Fibroblast of skin of scalp (primary cell): Measurements from ENCODE around the gene LEF1. TPM values are rescaled to one million over a fixed set of nuclear protein-coding genes. Genes with fewer than 3 reads are reported as not detected.
A peak's percentile ranks its signal among the peaks of the same experiment; 100 is the strongest.

ENCODE experiments used
- DNase-seq: peaks from one replicate; pipeline ENCODE4 v3.0.0-alpha.2; 2013
- polyA plus RNA-seq, 2 experiments: library from polyadenylated mRNA; unstranded; fragments of 120-200 nt; gene quantifications; one replicate each; pipeline ENCODE4 v1.2.1, GENCODE V29; 2013; ENCODE audit not compliant: insufficient read length in 2 of 2

The LEF1 gene
- polyA plus RNA-seq (2013, experiment 1 of 2; ENCODE audit: insufficient read length) = 3.1 TPM
- polyA plus RNA-seq (2013, experiment 2 of 2; ENCODE audit: insufficient read length) = 3.1 TPM

DNA sequence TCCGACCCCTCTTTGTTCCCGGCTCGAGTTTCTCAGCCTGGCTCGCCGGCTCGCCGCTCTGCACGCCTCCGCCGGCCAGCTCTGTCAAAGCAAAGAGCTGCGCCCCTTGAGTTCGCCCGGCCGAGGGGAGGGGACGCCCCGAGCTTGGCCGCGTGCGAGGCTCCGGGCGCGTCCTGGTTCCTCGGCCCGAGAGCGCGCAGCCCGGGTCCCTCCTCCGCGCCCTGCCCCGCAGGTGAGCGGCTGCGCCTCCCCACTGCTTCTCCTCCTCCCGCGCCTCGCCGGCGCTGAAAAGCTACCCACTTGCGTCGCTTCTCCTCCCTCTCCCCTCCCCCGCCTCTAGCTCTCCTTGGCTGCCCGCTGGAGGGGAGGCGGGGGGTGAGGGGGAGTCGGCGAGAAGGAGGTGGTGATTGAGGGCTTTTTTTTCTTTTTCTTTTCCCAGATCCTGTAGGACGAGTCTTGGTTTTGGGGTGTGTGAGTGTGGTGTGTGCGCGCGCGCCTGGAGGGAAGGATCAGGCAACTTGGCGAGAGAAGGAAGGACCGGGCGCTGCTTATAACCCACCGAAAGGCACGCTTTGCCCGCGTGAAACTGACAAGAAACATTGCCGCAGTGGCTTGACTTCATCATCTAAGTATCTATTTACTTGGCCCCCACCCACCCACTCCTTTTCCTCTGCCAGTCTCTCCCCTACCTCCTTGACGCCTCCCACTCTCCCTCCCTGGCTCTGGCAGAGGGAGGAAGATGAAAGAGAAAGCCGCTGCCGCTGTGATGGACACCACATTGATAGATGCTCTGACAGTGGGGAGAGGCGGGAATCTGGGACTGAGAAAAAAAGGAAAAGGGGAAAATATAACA, at the start of gene LEF1:
LEF1 (minus strand) TSS at position 262 of the 853 bp plus-strand sequence. CDS start 1,165 bp downstream, outside the sequence.
- DNase-seq = peak; percentile 32

DNA sequence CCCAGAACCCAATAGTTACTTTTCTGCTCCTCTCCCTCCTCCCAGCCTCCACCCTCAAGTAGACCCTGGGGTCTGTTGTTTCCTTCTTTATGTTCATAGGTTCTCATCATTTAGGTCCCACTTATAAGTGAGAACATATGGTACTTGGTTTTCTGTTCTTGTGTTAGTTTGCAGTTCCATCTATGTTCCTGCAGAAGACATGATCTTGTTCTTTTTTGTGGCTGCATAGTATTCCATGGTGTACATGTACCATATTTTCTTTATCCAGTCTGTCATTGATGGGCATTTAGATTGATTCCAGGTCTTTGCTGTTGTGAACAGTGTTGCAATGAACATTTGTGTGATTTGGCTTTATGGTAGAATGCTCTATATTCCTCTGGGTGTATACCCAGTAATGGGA, 47.8 kb upstream of the LEF1 start:
- no peak for DNase-seq

DNA sequence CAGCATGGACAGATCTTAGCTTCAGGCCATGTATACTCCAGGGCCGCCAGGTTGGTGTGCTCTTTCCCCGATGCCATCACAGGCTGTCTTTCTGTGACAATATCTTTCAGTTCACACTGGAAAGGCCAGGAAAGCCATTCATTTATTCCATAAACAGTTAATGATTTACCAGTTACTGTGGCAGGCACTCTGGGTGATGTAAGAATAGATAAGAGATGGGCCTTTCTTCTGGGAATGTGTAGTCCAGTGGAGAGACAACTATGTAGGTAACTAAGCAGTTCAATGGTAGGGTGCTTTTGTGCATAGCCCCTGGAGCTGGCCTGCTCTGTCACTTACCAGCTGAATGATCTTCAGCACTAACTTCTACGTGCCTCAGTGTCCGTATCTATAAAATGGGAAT, 46.3 kb upstream of the LEF1 start:
- DNase-seq = no peak

DNA sequence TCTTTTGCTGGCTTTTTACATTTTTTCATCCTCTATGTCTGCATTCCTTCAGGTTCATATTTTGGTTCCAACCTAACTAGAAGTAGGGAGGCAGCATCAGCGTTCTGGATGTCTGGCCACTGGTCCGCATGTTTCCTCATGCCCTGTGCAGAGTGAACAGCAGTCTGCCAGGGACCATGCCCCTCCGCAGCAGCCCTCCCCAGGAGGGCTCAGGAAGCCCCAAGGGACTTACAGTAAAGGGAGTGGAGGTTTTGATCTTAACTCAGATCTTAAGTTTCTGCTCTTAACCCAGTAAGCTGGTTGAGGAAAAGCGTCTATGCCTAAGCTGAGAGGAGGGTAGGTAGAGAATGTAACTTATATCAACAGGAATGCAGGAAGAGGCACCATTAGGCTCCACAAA, 45.0 kb upstream of the LEF1 start:
- no peak for DNase-seq

DNA sequence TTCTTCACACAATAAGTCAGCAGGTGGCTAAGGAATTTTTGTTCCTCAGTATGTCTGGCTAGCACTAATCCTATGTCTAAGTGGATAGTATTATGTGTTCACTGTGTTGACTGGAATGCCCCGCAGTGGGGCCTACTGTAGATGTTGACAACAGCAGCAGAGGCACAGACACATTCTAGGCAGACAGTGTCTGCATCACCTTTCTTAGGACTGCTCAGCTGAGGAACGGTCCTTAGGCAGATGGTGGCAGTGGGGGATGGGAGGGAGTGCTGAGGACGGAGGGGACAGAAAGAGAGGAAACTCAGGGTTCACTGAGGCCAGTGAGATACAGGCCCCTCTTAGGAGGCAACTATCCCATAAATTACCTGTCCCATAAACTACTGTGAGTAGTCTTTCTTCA, 44.6 kb upstream of the LEF1 start:
- DNase-seq = no peak

DNA sequence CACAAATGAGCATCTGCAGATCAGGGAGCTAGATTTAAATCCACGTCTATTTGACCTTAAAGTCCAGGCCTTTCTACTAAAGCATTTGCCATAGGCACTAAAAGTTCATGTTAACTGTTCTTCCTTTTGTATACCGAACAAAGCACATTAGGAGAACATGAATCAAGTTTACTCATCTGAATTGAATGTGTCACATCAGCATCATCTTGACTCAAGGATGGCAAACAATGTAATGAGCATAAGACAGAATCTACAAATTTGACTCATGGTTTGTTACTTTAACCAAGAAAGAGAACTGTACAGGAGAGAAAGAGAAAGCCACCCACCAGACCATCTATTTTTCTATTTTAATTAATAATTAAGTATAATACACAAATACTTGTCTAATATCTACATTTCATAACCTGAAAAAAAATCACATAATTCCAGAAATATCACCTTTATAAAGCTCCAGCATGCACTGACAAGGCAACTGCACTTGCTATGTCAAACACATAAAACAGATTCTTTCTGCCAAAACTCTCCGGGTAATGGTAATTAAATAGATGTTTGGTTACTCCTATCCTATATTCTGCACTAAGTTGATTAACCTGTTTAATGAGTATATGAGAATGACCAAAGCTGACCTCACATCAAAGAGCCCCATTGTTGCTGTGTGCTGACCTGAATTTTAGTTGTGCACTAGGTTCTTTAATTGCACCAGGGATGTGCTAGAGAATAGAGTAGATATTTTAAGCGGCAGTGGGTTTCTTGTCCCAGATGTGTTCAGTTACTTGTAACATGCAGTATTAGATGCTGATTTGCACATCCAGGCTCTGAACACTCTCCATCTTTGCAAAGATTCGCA, 42.5 kb upstream of the LEF1 start:
- no peak for DNase-seq

DNA sequence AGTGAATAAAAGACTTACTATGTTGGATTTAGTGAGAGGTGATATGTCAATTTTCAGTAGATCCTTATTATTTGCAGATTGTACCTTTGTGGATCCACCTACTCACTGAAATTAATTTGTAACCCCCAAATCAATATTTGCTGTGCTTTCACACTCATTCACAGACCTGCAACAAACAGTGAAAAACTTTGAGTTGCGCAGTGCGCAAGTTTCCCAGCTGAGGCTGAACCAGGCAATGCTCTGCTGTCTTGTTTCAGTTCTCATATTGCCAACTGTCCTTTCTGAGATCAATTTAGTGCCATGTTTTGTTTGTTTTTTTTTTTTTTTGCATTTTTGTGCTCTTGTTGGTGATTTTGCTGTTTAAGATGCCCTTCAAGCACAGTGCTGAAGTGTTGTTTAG, 40.8 kb upstream of the LEF1 start:
- no peak for DNase-seq

DNA sequence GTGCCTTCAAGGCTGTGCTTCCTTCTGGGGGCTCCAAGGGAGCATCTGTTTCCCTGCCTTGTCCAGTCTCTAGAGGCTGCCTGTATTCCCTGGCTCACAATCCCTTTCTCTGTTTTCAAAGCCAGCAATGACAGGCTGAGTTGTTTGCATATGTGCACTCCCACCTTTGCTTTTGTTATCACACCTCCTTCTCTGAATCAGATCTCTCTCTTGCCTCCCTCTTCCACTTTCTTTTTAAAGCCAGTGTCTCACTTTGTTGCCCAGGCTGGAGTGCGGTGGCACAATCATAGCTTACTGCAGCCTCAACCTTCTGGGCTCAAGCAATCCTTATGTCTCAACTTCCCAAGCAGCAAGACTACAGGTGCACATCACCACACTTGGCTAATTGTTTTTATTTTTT, 37.1 kb upstream of the LEF1 start:
- DNase-seq = no peak

DNA sequence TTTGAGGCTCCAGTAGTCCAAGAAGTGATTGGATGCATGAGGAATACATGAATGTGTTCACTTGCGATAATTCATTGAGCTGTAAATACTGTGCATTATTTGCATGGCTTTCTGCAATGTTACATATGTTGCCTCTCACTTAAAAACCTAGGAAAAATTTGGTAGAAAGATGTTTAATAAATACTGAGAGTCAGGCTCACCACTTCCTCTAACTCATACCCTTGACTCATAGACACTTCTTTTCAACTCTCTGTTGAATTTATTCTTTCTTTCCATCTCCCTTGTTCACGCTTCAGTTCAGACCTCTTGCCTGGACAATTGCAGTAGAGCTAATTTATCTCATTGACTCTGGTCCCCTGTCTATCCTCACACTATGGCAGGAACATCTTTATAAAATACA, 35.8 kb upstream of the LEF1 start:
- DNase-seq = no peak

DNA sequence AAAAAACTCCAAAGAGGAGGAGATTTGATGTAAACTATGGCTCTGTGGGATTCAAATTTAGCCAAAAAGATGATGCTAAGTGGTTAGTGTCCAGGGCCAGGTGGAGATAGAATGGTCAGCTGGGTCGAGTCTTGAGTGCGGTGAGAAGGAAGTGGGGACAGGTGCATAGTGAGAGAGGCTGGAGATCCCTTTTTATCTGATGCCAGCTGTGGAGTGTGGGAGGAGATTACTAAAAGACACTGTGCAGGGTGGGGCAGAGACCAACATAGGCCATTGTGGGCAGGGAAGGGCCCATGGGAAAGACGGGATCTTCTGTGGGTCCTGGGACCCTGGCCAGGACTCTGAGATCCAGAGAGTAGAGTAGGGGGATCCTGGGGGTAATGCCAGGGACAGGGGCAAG, 34.6 kb upstream of the LEF1 start:
- no peak for DNase-seq

DNA sequence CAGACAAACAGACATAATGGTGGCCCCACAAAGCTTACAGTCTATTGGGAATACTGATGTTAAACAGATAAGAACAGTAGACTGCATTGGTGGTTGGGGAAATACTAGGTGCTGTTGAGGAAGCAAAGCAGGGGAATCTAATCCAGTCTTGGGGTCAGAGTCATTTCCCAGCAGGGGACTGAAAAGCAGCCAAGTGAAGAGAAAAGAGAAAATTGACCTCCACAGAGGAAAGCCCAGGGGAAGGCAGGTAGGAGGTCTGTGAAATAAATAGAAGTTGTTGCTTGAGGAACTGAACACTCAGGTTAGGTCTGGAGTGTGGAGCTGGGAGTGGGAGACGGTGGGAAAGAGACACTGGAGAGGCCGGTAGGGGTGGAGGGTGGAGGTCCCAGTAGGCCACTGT, 33.0 kb upstream of the LEF1 start:
- DNase-seq = no peak

DNA sequence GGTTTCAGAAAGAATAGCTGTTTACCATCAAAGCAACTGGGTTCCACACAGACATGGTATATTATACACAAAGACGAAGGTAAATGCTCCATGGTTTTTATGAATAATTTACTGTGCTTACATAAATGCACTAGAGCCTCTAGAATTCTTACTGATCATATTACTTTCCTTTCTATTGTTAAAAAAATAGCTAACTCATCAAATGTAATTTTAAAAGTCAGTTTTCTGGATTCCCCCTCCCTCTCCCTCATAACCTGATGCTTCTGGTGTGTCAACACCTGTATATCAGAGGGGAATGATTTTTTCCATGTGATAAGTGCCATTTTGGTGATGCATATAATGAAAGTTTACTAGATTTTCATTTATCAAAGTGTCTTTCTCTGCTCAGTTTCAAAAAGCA, 31.1 kb upstream of the LEF1 start:
- no peak for DNase-seq

DNA sequence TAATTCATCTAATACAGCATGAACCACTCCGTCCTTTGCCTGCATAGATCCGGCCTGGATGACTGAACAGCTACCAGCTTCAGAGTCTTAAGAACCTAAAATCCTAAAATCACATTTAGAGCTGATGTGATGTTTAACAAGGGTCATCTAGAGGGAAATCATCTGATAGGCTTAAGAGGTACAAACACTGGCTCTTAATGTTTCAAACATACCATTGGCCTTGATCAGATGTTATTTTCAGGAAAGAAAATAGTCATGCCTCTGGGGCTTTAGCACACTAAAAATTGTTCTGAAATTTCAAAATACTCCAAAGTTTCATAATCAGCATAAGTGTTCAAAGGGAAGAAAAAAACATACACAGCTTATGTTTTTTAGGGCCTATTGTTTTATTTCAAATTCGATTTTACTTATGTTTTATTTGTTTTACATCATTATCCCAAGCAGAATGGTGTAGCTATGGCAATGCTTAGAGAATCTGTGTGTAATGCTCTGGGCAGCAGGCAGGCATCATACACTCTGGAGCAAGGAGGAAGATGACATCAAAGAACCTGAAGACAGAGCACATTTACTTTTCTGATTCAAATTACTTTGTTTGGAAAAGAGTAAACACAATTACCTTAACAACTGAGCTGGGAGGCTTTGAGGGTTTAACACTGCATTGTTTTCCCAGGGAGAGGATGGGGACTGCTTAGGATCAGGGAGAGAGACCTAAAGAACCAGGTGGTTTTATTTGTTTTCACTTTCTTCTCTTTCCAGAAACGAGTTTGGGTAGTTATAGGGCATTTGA, 25.3 kb upstream of the LEF1 start:
- DNase-seq = peak; percentile 38

DNA sequence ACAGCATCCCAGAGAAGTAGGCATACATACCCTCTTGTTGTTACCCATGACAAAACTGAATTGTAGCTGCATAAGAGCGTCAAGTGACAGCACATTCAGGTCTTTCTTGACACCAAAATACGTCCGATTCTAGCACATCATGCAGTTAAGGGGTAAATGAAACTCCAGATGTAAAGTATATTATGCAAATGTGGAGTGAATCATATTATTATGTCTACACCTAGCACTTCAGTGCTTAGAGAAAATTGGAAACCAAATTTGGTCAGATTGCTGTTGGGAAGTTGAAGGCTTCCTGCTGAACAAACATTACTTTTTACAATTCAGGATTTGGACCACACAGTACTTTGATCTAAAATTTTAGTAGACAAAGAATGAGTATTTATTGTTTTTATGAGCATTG, 24.2 kb upstream of the LEF1 start:
- DNase-seq = no peak

DNA sequence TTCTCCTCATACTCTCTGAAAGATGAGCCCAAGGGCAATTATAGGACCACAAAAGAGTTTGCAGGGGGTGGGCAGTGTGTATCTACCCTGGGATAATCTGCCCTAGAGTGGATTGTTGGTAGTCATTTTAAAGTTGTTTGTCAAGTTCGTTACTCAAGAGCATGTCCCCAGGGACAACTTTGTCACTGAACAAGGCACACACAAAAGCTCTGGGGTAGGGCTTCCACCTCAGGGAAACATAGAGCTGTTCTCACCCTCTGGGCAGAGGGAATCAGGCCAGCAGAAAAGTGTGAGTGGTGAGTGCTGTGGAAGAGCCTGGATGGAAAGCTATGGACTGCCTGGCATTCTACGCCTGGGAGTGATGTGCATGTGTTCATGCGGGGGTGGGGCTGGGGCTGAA, 23.3 kb upstream of the LEF1 start:
- no peak for DNase-seq

DNA sequence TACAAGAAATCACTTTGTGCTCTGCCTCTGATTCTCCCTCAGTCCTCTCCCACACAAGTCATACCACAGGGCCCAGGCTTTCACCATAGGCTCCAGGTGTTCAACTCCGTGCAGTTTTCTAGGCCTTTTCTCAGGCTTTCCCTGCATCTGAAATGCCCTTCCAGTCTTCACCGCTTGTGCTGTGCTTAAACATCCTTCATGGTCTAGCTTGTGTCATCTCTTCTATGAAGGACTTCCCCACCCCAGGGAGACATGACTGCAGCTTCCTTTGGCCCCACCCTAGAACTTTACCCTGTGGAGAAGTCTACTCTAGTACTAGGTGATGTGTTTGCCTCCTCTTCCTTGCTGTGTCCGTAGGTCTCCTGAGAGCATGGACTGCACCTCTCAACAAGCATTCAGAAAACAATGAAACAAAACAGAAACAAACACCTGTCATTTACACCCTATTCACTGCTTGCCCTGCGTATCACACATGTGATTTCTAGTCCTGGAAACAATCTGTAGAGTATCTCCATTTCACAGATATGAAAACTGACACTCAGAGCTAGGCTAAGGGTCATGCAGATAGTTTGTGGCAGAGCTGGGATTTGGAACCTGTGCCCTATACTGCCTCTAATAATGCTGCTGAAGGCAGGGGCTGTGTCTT, 22.7 kb upstream of the LEF1 start:
- DNase-seq = no peak

DNA sequence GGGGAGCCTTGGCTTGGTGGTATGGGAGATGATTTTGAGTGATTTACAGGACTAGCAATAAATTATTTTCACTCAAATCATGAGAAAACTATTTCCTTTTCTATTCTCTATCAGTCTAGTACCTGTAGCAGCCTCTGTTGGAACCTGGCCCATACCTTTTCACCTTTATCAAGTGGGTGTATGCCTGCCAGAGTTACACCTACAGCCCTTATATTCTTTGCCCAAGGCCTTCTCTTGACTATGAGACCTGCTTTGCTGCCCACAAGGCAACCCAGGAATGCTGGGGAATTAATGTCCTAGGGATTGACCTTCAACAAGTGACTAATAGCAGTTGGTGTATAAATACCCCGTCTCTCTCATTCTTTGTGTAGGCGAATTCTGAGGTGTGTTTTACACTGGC, 20.0 kb upstream of the LEF1 start:
- no peak for DNase-seq

DNA sequence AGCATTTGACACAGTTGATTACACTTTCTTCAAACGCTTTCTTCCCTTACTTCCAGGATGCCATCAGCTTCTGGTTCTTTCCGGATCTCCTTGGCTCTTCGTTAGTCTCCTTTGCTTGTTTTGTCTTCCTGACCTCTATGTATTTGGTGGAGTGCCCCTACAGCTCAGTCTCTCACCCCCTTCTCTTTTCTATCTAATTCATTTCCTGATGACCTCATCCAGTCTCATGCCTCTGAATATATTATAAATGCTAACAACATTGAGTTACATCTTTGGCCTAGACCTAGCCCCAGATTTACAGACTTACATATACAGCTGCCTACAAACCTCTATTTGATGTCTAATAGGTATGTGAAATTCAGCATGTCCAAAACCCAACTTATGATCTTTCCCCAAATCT, 16.5 kb upstream of the LEF1 start:
- DNase-seq = no peak

DNA sequence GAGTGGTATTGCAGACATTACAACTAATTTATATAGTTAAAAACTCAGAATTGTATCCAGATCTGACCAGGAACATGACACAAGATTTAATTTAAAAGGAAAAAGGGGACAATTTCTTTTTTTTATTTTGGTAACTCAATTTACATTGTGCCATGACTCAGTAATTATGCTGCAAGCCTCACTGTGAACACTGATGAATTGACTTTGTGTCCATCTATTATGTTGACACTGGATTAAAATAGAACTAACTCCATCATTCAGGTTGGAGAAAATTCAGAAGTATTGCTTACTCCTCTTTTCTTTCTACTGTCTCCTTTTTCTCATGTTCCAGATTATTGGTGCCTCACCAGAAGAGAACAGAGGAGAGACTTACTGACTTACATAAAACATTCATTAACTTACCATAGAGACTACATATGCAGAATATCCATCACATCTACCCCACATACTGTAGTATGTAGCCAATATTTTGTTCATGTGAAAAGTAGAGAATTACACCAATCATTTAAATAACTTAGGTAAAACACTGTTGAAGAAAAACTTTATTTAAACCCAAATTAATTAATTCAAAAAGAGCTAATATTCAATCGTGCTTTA, 15.8 kb upstream of the LEF1 start:
- no peak for DNase-seq

DNA sequence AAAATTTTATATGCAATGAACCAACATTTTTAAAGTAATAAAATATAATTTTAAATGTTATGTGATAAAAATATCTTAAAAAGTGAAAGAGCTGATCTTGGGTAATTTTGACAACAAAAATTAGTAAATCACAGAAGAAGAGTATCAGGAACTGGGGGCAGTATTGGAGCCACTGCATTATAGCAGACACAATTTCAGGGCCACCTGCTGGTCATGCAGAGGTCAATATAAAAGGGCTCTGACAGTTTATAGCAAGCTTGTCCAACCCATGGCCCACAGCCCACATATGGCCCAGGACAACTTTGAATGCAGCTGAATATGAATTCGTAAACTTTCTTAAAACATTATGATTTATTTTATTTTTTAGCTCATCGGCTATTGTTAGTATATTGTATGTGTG, 13.0 kb upstream of the LEF1 start:
- no peak for DNase-seq

DNA sequence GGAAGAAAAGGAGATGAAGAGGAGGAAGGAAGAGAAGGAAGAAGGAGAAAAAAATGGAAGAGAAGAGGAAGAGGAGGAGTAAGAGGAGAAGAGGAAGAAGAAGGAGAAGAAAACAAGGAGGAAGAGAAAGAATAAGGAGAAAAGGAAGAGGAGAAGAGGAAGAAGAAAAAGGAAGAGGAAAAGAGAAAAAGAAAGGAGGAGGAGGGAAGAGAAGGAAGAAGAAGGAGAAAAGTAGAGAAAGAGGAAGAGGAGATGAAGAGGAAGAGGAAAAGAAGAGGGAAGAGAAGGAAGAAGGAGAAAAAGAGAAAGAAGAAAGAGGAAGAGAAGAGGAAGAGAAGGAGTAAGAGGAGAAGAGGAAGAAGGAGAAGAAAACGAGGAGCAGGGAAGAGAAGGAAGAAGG, 11.8 kb upstream of the LEF1 start:
- DNase-seq = no peak

DNA sequence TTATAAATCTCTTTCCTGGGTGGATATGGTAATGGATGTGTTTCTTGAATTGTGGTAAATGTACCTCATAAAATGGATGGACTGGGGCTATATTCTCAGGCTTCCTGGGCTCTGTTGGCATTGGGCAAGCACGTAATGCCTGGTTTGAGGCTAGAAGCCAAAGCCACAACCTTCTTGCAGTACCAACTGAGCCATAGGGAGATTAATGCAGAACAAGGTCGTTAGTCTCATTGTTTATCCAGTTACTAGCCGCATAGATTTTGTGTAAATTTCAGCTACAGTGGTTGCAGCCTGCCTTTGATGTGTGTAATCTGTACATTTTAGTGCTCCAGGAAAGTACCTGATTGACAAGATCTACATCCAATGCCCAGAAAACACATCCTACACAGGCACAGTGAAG, 7.2 kb upstream of the LEF1 start:
- no peak for DNase-seq
